Caco-2 (cell line): ENCODE data around the gene IRF7. TPM values are rescaled to one million over a fixed set of nuclear protein-coding genes. Genes with fewer than 3 reads are reported as not detected.

Source experiments
- BruUV-seq: library from RNA; stranded (reverse); fragments of 400-500 nt; replicated peaks from 2 replicates; lab custom pipeline; 2021; lab: Mats Ljungman, UMichigan
- CTCF ChIA-PET: fragments of 300-600 bp; sonication (Branson Sonifier 250); formaldehyde crosslinking; loops from one replicate; lab custom pipeline; 2022; ENCODE audit warnings: antibody characterized with exemption; lab: Charles Lee
- POLR2A ChIA-PET: fragments of 300-600 bp; sonication (Branson Sonifier 250); formaldehyde crosslinking; loops from one replicate; lab custom pipeline; 2022; ENCODE audit warnings: antibody characterized with exemption; lab: Charles Lee
- DNase-seq, 2 experiments: peaks; one replicate each; pipeline versions ENCODE4 v3.0.0 to v3.0.0-alpha.2; 2020 to 2022
- H3K27me3 ChIP-seq: replicated peaks from 2 replicates; pipeline ENCODE4 v1.6.0; 2011; ENCODE audit warnings: low read length; ENCODE audit not compliant: control insufficient read depth, insufficient read depth
- H3K36me3 ChIP-seq: 2 replicates; pipeline ENCODE4 v1.5.1; 2011; ENCODE audit warnings: low read length; ENCODE audit not compliant: control insufficient read depth, insufficient read depth
- H3K4me1 ChIP-seq: fragments of 250-450 bp; sonication (Bioruptor Pico); 2 replicates; pipeline ENCODE4 v1.5.1; 2020; ENCODE audit warnings: mild to moderate bottlenecking
- H3K4me3 ChIP-seq: 2 replicates; pipeline ENCODE4 v1.5.1; 2011; ENCODE audit warnings: low read depth, mild to moderate bottlenecking, control low read depth, low read length
- H3K9me3 ChIP-seq: fragments of 250-450 bp; sonication (Bioruptor Pico); 2 replicates; pipeline ENCODE4 v1.5.1; 2020; ENCODE audit warnings: mild to moderate bottlenecking, moderate library complexity
- H3K27ac Mint-ChIP-seq: one replicate; pipeline ENCODE4 v1.8.0; 2022; ENCODE audit warnings: mixed read lengths; ENCODE audit not compliant: unreplicated experiment
- H3K27me3 Mint-ChIP-seq: one replicate; pipeline ENCODE4 v1.8.0; 2022; ENCODE audit warnings: mixed read lengths; ENCODE audit not compliant: insufficient read depth, unreplicated experiment
- H3K36me3 Mint-ChIP-seq: one replicate; pipeline ENCODE4 v1.8.0; 2022; ENCODE audit warnings: mild to moderate bottlenecking, mixed read lengths; ENCODE audit not compliant: insufficient read depth, unreplicated experiment
- H3K4me1 Mint-ChIP-seq: one replicate; pipeline ENCODE4 v1.8.0; 2022; ENCODE audit warnings: low read depth, mixed read lengths; ENCODE audit not compliant: unreplicated experiment
- H3K4me3 Mint-ChIP-seq: one replicate; pipeline ENCODE4 v1.8.0; 2022; ENCODE audit warnings: mild to moderate bottlenecking, moderate library complexity, mixed read lengths; ENCODE audit not compliant: unreplicated experiment
- H3K9me3 Mint-ChIP-seq: one replicate; pipeline ENCODE4 v1.8.0; 2022; ENCODE audit warnings: mixed read lengths; ENCODE audit not compliant: unreplicated experiment
- intact Hi-C: fragments of 100-400 bp; cut with micrococcal nuclease; formaldehyde crosslinking; loops from one replicate; pipeline ENCODE4 v1.10.0; 2022; ENCODE audit not compliant: unreplicated experiment
- total RNA-seq: library from RNA; stranded (reverse); gene quantifications from 2 replicates; pipeline ENCODE4 v1.2.3, GENCODE V29; 2022
- TF ChIP-seq, protein P1 (sequence below), 2 experiments: fragments of 200-600 bp in 1 of 2; IDR thresholded peaks; 1 replicate in 1 of 2; 2 replicates in 1 of 2; pipeline versions ENCODE4 v1.5.1 to v1.8.0; 2011 to 2022; ENCODE audit warnings: antibody characterized with exemption in 1 of 2, control low read depth in 1 of 2, inconsistent platforms in 1 of 2, low read depth in 1 of 2, low read length in 1 of 2, mild to moderate bottlenecking in 1 of 2, moderate library complexity in 1 of 2; ENCODE audit not compliant: insufficient read depth in 1 of 2, severe bottlenecking in 1 of 2, unreplicated experiment in 1 of 2

The IRF7 gene
- total RNA-seq, 1 experiment from 2014 or later, result 27.2 TPM

DNA sequence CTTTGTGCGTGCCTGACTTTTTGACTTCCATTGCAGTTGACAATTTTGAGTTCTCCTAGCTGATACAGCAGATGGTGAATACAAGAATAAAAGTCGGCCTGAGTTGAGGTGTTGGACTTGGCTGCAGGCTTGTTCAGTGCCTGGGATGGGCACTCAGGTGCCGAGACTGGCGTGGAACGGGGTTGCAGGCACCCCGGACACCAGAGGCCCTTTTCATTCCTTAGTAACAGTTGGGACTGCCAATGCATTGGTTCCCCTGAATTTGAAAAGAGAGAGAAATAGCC is 38.2 kb downstream of the IRF7 start:
- Mint-ChIP-seq H3K4me1 (peaks cover 16% of the 10 kb centered on the region), H3K4me3 (peak overlapping the region; percentile 78), H3K36me3 (peaks cover 34% of the 10 kb centered on the region), H3K27me3 (no peaks in the 10 kb centered on the region), H3K9me3 (no peaks in the 10 kb centered on the region), H3K27ac (peak overlapping the region; percentile 63)
- CTCF ChIA-PET, result no interaction called here
- TSS peak; percentile 58 for BruUV-seq
- peaks cover 1% of the 10 kb centered on the region; the same call in 1 of the 2 replicates for H3K36me3 ChIP-seq
- H3K4me3 ChIP-seq, result peak overlapping the region; percentile 100
- intact Hi-C loops, result loop anchor here (2.0 to 5.0 kb wide), 2 partner anchors 17 to 35 kb away; partner anchors contain the start of genes LMNTD2 and RASSF7
- POLR2A ChIA-PET, result interaction anchor here (1.2 kb wide), 2 partner anchors 9 kb away, joined by 3 to 4 read pairs; no protein-coding TSS in a partner anchor
- DNase-seq, result no peak
- H3K9me3 ChIP-seq, result no peaks in the 10 kb centered on the region
- TF ChIP-seq, protein P1, sequence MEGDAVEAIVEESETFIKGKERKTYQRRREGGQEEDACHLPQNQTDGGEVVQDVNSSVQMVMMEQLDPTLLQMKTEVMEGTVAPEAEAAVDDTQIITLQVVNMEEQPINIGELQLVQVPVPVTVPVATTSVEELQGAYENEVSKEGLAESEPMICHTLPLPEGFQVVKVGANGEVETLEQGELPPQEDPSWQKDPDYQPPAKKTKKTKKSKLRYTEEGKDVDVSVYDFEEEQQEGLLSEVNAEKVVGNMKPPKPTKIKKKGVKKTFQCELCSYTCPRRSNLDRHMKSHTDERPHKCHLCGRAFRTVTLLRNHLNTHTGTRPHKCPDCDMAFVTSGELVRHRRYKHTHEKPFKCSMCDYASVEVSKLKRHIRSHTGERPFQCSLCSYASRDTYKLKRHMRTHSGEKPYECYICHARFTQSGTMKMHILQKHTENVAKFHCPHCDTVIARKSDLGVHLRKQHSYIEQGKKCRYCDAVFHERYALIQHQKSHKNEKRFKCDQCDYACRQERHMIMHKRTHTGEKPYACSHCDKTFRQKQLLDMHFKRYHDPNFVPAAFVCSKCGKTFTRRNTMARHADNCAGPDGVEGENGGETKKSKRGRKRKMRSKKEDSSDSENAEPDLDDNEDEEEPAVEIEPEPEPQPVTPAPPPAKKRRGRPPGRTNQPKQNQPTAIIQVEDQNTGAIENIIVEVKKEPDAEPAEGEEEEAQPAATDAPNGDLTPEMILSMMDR (IDR thresholded peaks at IDR 0.05; ENCODE audit: insufficient read depth in 1 of 2, low read depth in 1 of 2, low read length in 1 of 2, severe bottlenecking in 1 of 2, unreplicated experiment in 1 of 2), result no peak
- H3K27me3 ChIP-seq, result no peaks in the 10 kb centered on the region
- peaks cover 31% of the 10 kb centered on the region for H3K4me1 ChIP-seq

DNA sequence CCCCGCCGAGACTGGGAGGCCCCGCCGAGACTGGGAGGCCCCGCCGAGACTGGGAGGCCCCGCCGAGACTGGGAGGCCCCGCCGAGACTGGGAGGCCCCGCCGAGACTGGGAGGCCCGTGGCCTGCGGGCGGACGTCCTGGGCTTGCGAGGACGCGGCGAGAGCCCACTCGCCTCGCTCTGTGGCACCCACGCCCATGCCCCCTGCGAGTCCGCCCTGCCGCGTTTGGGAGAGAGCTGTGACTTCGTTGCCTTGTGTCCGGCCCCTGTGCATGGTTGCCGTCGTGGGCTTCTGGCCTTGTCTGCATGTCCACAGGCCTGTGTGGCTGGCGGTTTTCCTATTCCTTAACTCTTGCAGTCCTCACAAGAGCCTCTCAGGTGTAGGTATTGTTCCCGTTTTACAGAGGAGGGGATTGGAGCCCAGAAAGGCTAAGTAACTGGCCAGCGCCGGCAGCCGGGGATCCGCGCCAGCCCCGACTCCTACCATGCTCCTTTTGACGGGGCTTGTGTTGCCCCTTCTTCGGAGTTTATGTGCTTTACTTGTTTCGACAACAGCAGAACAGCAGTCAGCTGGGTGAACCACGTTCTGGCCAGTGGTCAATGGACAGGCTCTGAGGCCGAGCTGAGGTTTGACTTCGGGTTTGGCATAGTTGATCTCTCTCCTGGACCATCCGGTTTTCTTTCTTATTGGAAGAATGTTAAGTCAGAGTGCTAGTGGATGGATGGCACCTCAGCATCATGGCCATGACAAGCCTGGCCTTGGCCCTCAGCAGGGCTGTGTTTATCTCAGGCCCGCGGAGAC is 38.7 kb downstream of the IRF7 start:
- no peaks in the 10 kb centered on the region for H3K9me3 Mint-ChIP-seq
- Histone ChIP-seq H3K27me3 (no peaks in the 10 kb centered on the region), H3K4me3 (peak overlapping the region; percentile 100), H3K9me3 (no peaks in the 10 kb centered on the region), H3K36me3 (no peaks in the 10 kb centered on the region), H3K4me1 (peaks cover 31% of the 10 kb centered on the region)
- no TSS peak for BruUV-seq
- H3K27me3 Mint-ChIP-seq, result no peaks in the 10 kb centered on the region
- intact Hi-C loops, result loop anchor here (2.0 to 5.0 kb wide), 2 partner anchors 16 to 35 kb away; partner anchors contain the start of genes LMNTD2 and RASSF7
- H3K27ac Mint-ChIP-seq, result peak overlapping the region; percentile 63
- ChIA-PET CTCF (no interaction called here), POLR2A (interaction anchor here (0.6 to 2.0 kb wide), 5 partner anchors 8 to 230 kb away, joined by 3 to 17 read pairs (median 5); no protein-coding TSS in a partner anchor)
- DNase-seq, result no peak
- H3K4me3 Mint-ChIP-seq, result peak overlapping the region; percentile 78
- H3K4me1 Mint-ChIP-seq, result peaks cover 16% of the 10 kb centered on the region
- TF ChIP-seq, protein P1 (IDR thresholded peaks at IDR 0.05; ENCODE audit: insufficient read depth in 1 of 2, low read depth in 1 of 2, low read length in 1 of 2, severe bottlenecking in 1 of 2, unreplicated experiment in 1 of 2), result no peak
- peaks cover 28% of the 10 kb centered on the region for H3K36me3 Mint-ChIP-seq

DNA sequence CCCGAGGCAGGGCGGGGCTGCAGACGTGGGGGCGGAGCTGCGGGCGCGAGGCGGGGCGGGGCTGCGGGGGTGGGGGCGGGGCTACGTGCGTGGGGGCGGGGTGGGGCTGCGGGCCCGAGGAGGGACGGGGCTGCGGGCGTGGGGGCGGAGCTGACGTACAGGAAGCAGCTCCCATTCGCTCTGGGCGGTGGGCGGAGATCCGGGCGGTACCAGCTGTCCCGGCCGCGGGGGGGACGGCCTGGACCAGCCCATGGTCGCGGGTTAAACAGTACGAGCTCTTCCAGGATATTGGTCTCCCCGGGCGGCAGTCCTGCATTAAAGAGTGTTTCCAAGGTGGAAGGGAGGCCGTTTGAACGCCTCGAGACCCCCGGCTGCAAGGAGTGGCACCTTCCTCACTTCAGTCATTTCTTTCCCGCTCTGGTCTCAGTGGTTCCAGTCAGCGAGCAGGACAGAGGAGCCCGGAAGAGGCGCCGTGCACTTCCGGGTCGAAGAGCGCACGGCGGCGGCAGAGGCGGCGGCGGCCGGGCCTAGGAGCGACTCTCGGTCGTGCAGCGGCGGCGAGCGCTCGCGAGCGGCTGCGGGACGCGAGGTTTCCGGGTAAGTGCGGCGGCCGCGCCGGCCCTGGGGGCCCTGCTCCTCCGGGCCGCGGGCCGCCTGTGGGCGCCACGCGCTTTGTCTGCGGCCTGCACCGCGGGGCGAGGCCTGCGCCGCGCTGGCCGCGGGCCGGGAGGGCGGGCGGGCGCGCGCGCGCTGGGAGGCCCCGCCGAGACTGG is 39.6 kb downstream of the IRF7 start, which contains the start of gene PHRF1:
Gene PHRF1 (plus strand): TSS at position 475 of the 773 bp plus-strand sequence. CDS start 5,043 bp downstream, outside the sequence.
- H3K4me1 Mint-ChIP-seq, result peaks cover 22% of the 10 kb centered on the region
- no TSS peak for BruUV-seq
- TF ChIP-seq, protein P1 (IDR thresholded peaks at IDR 0.05; ENCODE audit: insufficient read depth in 1 of 2, low read depth in 1 of 2, low read length in 1 of 2, severe bottlenecking in 1 of 2, unreplicated experiment in 1 of 2), result no peak
- H3K27me3 Mint-ChIP-seq, result no peaks in the 10 kb centered on the region
- DNase-seq, result peak; percentile 95 to 97
- Histone ChIP-seq H3K4me1 (peaks cover 36% of the 10 kb centered on the region), H3K9me3 (no peaks in the 10 kb centered on the region), H3K36me3 (no peaks in the 10 kb centered on the region), H3K27me3 (no peaks in the 10 kb centered on the region), H3K4me3 (peak within 1 kb of the TSS; percentile 100)
- peak within 1 kb of the TSS; percentile 97 for H3K27ac Mint-ChIP-seq
- peak within 1 kb of the TSS; percentile 78 for H3K4me3 Mint-ChIP-seq
- ChIA-PET POLR2A (interaction anchor here (0.5 to 2.0 kb wide), 18 partner anchors 11 to 369 kb away, joined by 3 to 17 read pairs (median 5); partner anchors contain the start of genes BET1L, CEND1, DEAF1 and LMNTD2), CTCF (interaction anchor here (0.6 to 1.1 kb wide), 8 partner anchors 10 to 120 kb away, joined by 3 to 6 read pairs (median 3); partner anchors contain the start of gene TMEM80)
- no peaks in the 10 kb centered on the region for H3K9me3 Mint-ChIP-seq
- intact Hi-C loops, result loop anchor here (2.0 to 5.0 kb wide), 2 partner anchors 15 to 36 kb away; partner anchors contain the start of genes LMNTD2 and RASSF7
- H3K36me3 Mint-ChIP-seq, result peaks cover 20% of the 10 kb centered on the region
